HAP-1 (cell line): ENCODE data around the gene TBX10.
A peak's percentile ranks its signal among the peaks of the same experiment; 100 is the strongest.

Experiments used
- DNase-seq, 2 experiments: peaks; one replicate each; pipeline ENCODE4 v3.0.0-alpha.2; 2016 to 2020; ENCODE audit warnings: low spot score in 2 of 2
- H3K27me3 ChIP-seq: fragments of 250-450 bp; sonication (Bioruptor Pico); 2 replicates; pipeline ENCODE4 v1.5.1; 2020; ENCODE audit warnings: low read depth, mild to moderate bottlenecking, moderate library complexity
- H3K36me3 ChIP-seq: fragments of 250-450 bp; sonication (Bioruptor Pico); replicated peaks from 2 replicates; pipeline ENCODE4 v1.5.1; 2020; ENCODE audit warnings: mild to moderate bottlenecking
- H3K4me1 ChIP-seq: fragments of 250-450 bp; sonication (Bioruptor Pico); 2 replicates; pipeline ENCODE4 v1.5.1; 2020; ENCODE audit warnings: mild to moderate bottlenecking
- H3K4me3 ChIP-seq: fragments of 250-450 bp; sonication (Bioruptor Pico); 2 replicates; pipeline ENCODE4 v1.5.1; 2020; ENCODE audit warnings: mild to moderate bottlenecking, moderate library complexity
- H3K9me3 ChIP-seq: fragments of 250-450 bp; sonication (Bioruptor Pico); 2 replicates; pipeline ENCODE4 v1.5.1; 2020; ENCODE audit warnings: mild to moderate bottlenecking, moderate library complexity
- in situ Hi-C: fragments of 300-500 bp; cut with MboI; formaldehyde crosslinking; loops from 3 replicates; pipeline ENCODE4 v1.14.3; 2020; ENCODE audit warnings: low sequenced_read_pairs, inconsistent platforms, mixed read lengths

TBX10 gene

DNA sequence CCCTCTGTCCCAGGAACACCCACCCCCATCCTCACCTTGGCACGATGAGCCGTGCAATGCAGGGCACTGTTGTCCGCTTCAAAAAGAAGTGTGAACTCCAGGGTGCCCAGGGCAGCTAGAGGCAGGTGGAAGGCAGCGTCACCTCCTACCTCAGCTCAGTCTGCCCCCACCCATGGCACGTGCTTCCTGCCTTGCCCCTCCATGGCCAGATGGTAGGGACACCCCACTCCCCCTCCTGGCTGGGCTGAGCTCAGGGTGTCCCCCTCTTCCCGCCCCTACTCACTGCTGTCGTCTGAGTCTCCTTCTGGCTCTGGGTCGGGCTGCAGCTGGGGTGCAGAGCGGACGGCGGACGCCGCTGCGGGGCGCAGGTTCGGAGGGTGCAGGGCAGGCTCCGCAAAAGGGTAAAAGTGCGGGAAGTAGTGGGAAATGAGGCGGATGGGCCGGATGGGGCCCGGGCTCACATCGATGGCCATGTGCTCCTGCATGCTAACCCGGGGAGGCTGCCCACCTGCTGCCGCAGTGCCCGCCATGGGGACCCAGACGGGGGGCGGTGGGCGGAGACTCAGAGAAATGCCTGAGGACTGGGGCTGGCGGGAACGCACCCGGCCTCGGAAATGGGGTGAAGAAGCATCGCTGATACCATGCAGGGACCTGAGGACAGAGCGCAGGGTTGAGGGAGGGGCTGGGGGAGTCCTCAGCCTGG, 23.7 kb downstream of the TBX10 start:
- no peaks in the 10 kb centered on the region for H3K27me3 ChIP-seq
- in situ Hi-C loops = no loop called here
- H3K4me1 ChIP-seq = no peaks in the 10 kb centered on the region
- H3K9me3 ChIP-seq = no peaks in the 10 kb centered on the region
- H3K36me3 ChIP-seq = peaks cover 20% of the 10 kb centered on the region
- no peak overlapping the region for H3K4me3 ChIP-seq
- DNase-seq = no peak

DNA sequence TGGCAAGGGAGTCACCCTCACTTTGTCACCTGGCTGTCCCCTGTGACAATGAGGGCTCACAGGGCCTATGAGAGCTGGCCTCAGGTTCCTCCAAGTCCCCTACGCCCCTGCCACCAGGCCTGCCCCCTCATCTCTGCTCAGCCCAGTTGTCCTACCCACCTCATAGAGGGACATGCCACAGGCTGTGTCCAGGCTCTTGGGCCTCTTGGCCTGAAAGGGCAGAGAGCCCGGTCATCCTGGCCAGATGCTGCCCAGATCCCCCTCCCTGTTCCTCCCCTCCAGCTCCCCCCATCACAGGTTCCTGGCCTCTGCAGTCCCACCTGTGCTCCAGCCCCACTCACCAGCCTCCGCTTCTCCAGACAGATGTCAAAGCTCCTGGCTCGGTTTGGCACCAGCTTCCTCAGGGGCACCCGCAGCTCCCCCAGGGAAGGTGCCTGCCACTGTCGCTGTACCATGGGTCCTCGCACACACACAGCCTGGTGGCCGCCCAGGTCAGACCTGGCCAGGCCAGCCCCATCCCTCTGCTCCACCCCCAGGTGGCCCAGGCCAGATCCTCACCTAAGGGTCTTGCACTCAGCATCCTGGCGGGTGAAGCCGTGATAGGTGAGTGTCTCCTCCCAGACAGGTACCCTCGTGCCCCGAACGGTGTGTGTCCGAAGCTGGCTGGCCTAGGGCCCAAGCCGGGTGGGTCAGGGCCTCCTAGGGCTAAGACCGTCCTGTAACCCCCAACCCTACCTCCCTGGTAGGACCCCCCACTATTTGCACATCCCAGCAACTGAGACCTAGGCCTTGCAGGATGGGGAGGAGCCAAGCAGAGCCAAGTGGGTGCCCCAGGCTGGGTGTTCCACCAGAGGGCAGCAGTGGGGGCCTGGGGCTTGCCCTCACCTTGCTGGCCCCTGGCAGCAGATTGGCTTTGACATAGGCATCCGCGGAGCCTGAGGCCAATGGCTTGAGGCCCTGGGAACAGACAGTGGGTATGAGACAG, 24.5 kb downstream of the TBX10 start:
- in situ Hi-C loops = no loop called here
- Histone ChIP-seq H3K4me1 (no peaks in the 10 kb centered on the region), H3K27me3 (no peaks in the 10 kb centered on the region), H3K4me3 (no peak overlapping the region), H3K36me3 (peaks cover 29% of the 10 kb centered on the region), H3K9me3 (no peaks in the 10 kb centered on the region)
- DNase-seq = peak; percentile 31 to 78

DNA sequence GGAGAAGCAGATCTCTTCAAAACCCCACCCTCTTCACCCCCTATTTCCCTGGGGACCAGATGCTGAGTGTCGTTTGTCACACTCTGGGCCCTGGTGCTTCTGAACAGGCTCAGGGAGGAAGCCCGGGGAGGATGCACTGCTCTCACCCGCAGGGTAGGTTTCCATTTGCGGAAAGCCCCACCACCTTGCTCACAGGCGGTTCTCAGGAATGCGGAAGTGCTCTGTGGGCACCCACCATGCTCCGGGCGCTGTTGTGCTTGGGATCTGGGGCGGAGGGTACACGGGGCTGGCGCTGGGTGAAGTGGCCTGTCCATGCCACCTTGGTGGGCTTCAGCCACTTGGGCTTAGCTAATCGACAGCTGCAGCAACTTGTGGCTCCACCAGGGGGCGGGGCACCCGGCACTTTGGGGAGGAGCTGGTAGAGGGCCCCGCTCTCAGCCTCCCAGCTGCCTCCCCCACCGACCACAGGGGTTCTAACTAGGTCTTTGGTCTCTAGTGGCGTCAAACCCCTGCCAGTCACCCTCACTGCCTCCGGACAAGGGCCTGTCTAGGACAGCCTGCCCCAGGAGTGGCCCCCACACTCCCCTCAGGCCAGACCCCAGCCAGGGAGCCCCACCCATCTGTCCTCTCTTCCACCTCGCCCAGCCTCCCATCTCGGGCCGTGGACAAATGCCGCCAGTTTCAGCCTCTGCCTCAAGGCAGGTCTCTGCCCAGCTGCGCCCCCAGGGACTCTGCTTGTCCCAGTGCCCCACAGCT, 25.4 kb downstream of the TBX10 start:
- Histone ChIP-seq H3K27me3 (no peaks in the 10 kb centered on the region), H3K4me3 (no peak overlapping the region), H3K4me1 (no peaks in the 10 kb centered on the region), H3K9me3 (no peaks in the 10 kb centered on the region), H3K36me3 (peaks cover 37% of the 10 kb centered on the region)
- peak; percentile 47 to 85 for DNase-seq
- in situ Hi-C loops = no loop called here

DNA sequence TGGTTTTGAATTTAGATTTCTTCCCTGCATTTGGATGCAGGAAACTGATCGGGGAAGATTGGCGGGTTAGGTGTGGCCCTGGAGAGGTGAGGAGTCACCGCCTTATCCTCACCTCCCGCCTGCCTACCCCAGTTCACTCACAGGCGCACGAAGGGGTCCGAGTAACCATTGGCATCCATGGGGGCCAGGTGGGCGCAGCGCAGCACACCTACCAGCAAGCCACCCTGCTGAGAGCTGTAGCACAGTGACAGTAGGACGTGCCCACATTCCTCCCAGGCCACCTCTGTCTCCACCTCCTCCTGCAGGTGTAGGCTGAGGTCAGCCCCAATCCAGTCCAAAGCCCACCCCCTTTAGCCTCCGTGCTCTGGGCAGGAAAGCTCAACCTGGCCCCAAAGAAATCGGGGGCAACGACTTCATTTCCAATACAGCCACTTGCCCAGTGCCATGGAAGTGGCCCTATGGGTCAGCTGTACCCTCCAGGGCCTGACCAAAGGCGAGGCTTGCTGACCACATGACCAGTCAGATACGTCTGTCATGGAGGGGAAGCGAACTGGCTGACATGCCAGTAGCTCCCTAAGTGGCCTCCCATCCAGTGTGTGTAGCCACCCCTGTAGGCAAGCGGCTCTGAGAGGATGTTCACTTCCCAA, 26.1 kb downstream of the TBX10 start:
- in situ Hi-C loops = no loop called here
- Histone ChIP-seq H3K9me3 (no peaks in the 10 kb centered on the region), H3K4me3 (no peak overlapping the region)

DNA sequence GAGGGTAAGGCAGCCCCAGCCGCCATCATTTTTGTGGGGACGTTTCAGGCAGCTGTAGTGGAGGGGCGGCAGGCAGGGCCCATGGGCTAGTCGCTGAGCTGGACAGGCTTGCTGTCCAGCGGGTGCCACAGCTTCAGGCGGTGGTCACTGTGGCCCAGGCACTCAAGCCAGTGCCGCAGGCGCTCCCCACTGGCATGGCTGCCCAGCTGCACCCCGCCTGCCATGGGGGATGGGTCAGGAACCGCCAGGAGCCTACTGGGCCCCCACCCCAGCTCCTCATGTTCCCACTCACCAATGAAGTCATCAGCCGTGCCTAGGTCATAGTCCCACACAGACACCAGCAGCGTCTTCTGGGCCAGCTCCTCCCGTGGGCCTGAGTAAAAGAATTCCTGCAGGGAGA, 26.8 kb downstream of the TBX10 start:
- in situ Hi-C loops = no loop called here
- Histone ChIP-seq H3K27me3 (no peaks in the 10 kb centered on the region), H3K9me3 (no peaks in the 10 kb centered on the region), H3K4me3 (no peak overlapping the region), H3K4me1 (peaks cover 4% of the 10 kb centered on the region), H3K36me3 (peaks cover 49% of the 10 kb centered on the region)
- DNase-seq = no peak

More for the DNA sequence above, 26.1 kb downstream of the TBX10 start:
- no peak for DNase-seq
- no peaks in the 10 kb centered on the region for H3K4me1 ChIP-seq
- H3K36me3 ChIP-seq = peaks cover 44% of the 10 kb centered on the region
- H3K27me3 ChIP-seq = no peaks in the 10 kb centered on the region

DNA sequence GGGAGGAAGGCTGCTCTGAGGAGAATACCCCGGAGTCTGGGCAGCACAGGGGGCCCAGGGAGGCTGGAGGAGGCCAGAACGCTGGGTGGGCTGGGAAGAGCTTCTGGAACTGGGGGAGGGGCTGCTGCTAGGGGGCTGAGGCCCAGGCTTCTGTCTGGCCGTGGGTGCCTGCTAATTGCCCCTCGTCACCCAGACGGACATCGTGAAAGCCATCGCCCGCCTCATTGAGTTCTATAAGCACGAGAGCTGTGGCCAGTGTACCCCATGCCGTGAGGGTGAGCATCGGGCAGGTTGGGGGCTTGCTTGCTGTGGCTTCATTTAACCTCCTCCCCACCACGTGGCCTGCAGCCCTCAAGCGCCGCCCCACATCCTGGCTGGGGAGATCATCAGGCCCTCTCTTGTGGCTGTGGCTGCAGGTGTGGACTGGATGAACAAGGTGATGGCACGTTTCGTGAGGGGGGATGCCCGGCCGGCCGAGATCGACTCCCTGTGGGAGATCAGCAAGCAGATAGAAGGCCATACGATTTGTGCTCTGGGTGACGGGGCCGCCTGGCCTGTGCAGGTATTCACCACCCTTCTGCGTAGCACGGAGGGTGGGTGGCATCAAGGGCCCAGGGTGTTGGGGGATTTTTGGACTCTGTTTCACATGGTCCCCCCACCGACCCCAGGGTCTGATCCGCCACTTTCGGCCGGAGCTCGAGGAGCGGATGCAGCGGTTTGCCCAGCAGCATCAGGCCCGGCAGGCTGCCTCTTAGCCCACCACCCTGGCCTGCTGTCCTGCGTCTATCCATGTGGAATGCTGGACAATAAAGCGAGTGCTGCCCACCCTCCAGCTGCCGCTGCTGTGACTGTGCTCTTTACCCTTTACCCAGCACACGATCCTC, 27.6 kb downstream of the TBX10 start:
- peaks cover 56% of the 10 kb centered on the region for H3K36me3 ChIP-seq
- in situ Hi-C loops = no loop called here
- H3K27me3 ChIP-seq = no peaks in the 10 kb centered on the region
- H3K9me3 ChIP-seq = no peaks in the 10 kb centered on the region
- H3K4me3 ChIP-seq = no peak overlapping the region
- H3K4me1 ChIP-seq = peaks cover 6% of the 10 kb centered on the region
- no peak for DNase-seq

DNA sequence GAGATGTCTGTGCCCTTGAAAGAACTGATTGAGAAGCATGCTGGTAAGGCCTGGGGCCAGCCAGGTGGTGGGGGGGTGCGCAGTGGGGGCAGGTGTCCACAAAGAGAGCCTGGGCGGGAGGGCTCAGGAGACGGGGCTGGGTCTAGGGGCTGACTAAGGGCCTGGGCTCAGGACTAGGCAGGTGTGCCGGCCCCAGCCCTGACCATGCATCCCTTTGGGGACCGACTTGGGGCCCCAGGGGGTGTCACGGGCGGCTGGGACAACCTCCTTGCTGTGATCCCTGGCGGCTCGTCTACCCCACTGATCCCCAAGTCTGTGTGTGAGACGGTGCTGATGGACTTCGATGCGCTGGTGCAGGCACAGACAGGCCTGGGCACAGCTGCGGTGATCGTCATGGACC, 28.4 kb downstream of the TBX10 start:
- peaks cover 10% of the 10 kb centered on the region for H3K4me1 ChIP-seq
- peaks cover 57% of the 10 kb centered on the region for H3K36me3 ChIP-seq
- no peaks in the 10 kb centered on the region for H3K27me3 ChIP-seq
- in situ Hi-C loops = no loop called here
- H3K4me3 ChIP-seq = no peak overlapping the region
- peaks cover 2% of the 10 kb centered on the region; the same call in 1 of the 2 replicates for H3K9me3 ChIP-seq
- no peak for DNase-seq

DNA sequence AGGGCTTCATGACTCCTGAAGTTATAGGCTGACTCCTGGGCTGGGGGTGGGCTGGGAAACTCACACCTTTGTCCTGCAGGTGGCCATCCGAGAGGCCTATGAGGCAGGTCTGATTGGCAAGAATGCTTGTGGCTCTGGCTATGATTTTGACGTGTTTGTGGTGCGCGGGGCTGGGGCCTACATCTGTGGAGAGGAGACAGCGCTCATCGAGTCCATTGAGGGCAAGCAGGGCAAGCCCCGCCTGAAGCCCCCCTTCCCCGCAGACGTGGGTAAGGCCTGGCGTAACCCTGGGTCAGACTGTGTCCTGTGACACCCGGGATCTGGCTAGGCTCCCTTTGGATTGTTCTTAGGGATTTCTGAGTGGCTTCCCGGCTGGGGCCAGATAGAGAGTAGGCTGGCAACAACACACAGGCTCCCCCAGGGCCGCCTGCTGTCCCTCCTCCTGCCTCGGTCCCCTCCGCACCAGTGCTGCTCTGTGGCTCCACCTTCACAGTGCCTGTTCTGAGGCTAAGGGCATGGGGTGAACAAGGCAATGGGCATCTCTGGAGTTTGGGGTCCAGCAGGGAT, 29.2 kb downstream of the TBX10 start:
- peaks cover 18% of the 10 kb centered on the region for H3K4me1 ChIP-seq
- no peak for DNase-seq
- in situ Hi-C loops = no loop called here
- H3K36me3 ChIP-seq = peaks cover 57% of the 10 kb centered on the region
- peaks cover 2% of the 10 kb centered on the region; the same call in 1 of the 2 replicates for H3K9me3 ChIP-seq
- H3K4me3 ChIP-seq = no peak overlapping the region
- no peaks in the 10 kb centered on the region for H3K27me3 ChIP-seq

DNA sequence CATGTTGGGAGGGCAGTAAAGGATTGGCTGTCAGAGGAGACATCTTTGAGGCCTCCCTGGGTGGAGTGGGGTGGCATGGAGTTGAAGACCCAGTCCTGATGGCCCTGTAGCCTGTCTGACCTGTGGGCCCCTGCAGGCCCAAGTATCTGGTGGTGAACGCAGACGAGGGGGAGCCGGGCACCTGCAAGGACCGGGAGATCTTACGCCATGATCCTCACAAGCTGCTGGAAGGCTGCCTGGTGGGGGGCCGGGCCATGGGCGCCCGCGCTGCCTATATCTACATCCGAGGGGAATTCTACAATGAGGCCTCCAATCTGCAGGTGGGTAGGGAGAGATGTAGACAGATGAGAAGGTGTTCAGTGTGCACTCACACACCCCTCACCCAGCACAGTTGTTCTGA, 30.2 kb downstream of the TBX10 start:
- in situ Hi-C loops = no loop called here
- Histone ChIP-seq H3K9me3 (peaks cover 2% of the 10 kb centered on the region; the same call in 1 of the 2 replicates), H3K4me3 (no peak overlapping the region), H3K27me3 (no peaks in the 10 kb centered on the region), H3K36me3 (peaks cover 57% of the 10 kb centered on the region), H3K4me1 (peaks cover 28% of the 10 kb centered on the region)
- no peak for DNase-seq

DNA sequence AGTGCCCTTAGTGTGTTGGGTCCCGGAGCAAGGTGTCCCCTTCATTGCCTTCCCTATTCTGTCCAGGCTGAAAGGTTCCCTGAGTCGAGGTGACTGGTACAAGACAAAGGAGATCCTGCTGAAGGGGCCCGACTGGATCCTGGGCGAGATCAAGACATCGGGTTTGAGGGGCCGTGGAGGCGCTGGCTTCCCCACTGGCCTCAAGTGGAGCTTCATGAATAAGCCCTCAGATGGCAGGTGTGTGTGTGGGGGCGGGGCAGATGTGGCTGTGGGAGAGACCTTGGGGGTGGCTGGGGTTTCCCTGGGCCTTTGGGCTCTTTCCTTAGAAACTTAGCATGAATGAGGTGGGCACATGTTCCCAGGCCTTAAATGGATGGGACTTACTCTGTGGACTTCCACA, 31.1 kb downstream of the TBX10 start:
- H3K27me3 ChIP-seq = no peaks in the 10 kb centered on the region
- H3K36me3 ChIP-seq = peaks cover 54% of the 10 kb centered on the region
- peaks cover 32% of the 10 kb centered on the region for H3K4me1 ChIP-seq
- no peak overlapping the region for H3K4me3 ChIP-seq
- in situ Hi-C loops = no loop called here
- peaks cover 2% of the 10 kb centered on the region; the same call in 1 of the 2 replicates for H3K9me3 ChIP-seq
- no peak for DNase-seq

DNA sequence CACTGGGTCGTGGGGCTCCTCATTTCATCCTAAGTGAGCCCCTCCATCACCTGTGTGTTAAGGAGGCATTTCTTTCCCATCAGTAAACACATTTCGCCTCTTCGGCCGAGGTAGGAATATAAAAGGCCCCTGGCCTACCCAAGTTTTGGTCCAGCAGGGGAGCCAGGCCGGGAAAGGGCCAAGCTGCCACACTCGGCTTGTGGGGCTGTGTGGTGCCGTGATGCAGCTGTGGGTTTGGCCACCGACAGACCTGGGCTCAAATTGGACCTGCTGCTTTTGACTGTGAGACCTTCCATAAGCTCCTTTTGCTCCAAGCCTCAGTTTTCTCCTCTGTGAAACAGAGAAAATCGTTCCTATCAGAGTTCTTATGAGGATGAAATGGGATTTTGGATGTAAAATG, 32.1 kb downstream of the TBX10 start:
- in situ Hi-C loops = no loop called here
- no peaks in the 10 kb centered on the region for H3K27me3 ChIP-seq
- peaks cover 40% of the 10 kb centered on the region for H3K4me1 ChIP-seq
- DNase-seq = no peak
- H3K9me3 ChIP-seq = peaks cover 9% of the 10 kb centered on the region
- peak overlapping the region; percentile 99 for H3K4me3 ChIP-seq
- peaks cover 57% of the 10 kb centered on the region for H3K36me3 ChIP-seq
